GM23338 (cell line): ENCODE measurements around the gene ALPG.
"Not testable (repeated sequence)": the region's sequence is repeated elsewhere in the genome, so short reads cannot be mapped to it uniquely, and the experiment has no call there.

Experiments
- POLR2AphosphoS5 ChIP-seq: IDR thresholded peaks from 2 replicates; pipeline ENCODE4 v1.6.1; 2016; ENCODE audit warnings: antibody characterized with exemption, low read depth
- ZNF114 ChIP-seq: fragments of 250-450 bp; sonication (Bioruptor Pico); IDR thresholded peaks from 2 replicates; pipeline ENCODE4 v1.5.0; 2020; ENCODE audit warnings: mild to moderate bottlenecking, moderate library complexity
- TF ChIP-seq, protein P1 (sequence below), 2 experiments: fragments of 200-600 bp in 1 of 2; sonication (generic) in 1 of 2; conservative IDR thresholded peaks; 2 replicates each; pipeline versions ENCODE4 v1.5.1 to v1.6.1; 2016 to 2017; ENCODE audit warnings: antibody characterized with exemption in 2 of 2, low read depth in 2 of 2, mild to moderate bottlenecking in 2 of 2, moderate library complexity in 1 of 2

DNA sequence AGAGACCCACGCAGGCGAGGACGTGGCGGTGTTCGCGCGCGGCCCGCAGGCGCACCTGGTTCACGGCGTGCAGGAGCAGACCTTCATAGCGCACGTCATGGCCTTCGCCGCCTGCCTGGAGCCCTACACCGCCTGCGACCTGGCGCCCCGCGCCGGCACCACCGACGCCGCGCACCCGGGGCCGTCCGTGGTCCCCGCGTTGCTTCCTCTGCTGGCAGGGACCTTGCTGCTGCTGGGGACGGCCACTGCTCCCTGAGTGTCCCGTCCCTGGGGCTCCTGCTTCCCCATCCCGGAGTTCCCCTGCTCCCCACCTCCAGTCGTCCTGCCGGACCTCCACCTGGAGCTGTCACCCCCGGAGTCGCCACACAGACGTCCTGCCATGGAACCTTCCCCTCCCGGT is 3.0 kb downstream of the ALPG start:
- TF ChIP-seq, protein P1, sequence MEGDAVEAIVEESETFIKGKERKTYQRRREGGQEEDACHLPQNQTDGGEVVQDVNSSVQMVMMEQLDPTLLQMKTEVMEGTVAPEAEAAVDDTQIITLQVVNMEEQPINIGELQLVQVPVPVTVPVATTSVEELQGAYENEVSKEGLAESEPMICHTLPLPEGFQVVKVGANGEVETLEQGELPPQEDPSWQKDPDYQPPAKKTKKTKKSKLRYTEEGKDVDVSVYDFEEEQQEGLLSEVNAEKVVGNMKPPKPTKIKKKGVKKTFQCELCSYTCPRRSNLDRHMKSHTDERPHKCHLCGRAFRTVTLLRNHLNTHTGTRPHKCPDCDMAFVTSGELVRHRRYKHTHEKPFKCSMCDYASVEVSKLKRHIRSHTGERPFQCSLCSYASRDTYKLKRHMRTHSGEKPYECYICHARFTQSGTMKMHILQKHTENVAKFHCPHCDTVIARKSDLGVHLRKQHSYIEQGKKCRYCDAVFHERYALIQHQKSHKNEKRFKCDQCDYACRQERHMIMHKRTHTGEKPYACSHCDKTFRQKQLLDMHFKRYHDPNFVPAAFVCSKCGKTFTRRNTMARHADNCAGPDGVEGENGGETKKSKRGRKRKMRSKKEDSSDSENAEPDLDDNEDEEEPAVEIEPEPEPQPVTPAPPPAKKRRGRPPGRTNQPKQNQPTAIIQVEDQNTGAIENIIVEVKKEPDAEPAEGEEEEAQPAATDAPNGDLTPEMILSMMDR (conservative IDR thresholded peaks at IDR 0.05; ENCODE audit: low read depth in 2 of 2): not testable (repeated sequence)
- TF ChIP-seq POLR2AphosphoS5, ZNF114: not testable (repeated sequence)
